ENCODE results near the gene SWAP70. TPM values are rescaled to one million over a fixed set of nuclear protein-coding genes. Genes with fewer than 3 reads are reported as not detected.
A peak's percentile ranks its signal among the peaks of the same experiment; 100 is the strongest.

SWAP70 gene
- total RNA-seq, 1 donor from 2014 or later: 33.7 TPM

GRCh38 chr11:9799886-9800285 is 136.0 kb downstream of the SWAP70 start:
- H3K9me3 Mint-ChIP-seq (ENCODE audit: unreplicated experiment): no peaks in the 10 kb centered on the region
- no peaks in the 10 kb centered on the region for H3K36me3 Mint-ChIP-seq (ENCODE audit: low read depth, unreplicated experiment)
- no peak overlapping the region for H3K4me3 Mint-ChIP-seq (ENCODE audit: unreplicated experiment)
- H3K27ac ChIP-seq (ENCODE audit: low read depth, low read length): no peak overlapping the region
- no peaks in the 10 kb centered on the region for H3K79me2 ChIP-seq (ENCODE audit: insufficient read depth, low read length)
- no peak overlapping the region for H3K9ac ChIP-seq (ENCODE audit: low read length)
- H3K9me3 ChIP-seq (ENCODE audit: insufficient read depth, low read depth, low read length): no peaks in the 10 kb centered on the region
- H3K4me1 ChIP-seq (ENCODE audit: insufficient read depth, low read length): peaks cover 16% of the 10 kb centered on the region
- H3K4me3 ChIP-seq (ENCODE audit: insufficient read depth, low read depth, low read length): no peak overlapping the region
- H3K27me3 ChIP-seq (ENCODE audit: insufficient read depth, low read length): no peaks in the 10 kb centered on the region
- no peaks in the 10 kb centered on the region for H3K27me3 Mint-ChIP-seq (ENCODE audit: low read depth, unreplicated experiment)
- no peaks in the 10 kb centered on the region for H3K36me3 ChIP-seq (ENCODE audit: insufficient read depth, low read length)
- H3K4me2 ChIP-seq (ENCODE audit: low read length): no peak overlapping the region
- H3K4me1 Mint-ChIP-seq (ENCODE audit: low read depth, unreplicated experiment): peaks cover 36% of the 10 kb centered on the region
- no peak for TF ChIP-seq EZH2 (IDR thresholded peaks at IDR 0.05; ENCODE audit: insufficient read depth, low read length)
- no peak for TF ChIP-seq CTCF (IDR thresholded peaks at IDR 0.05; ENCODE audit: insufficient read depth, low read depth, low read length)
- no peak overlapping the region for H3K27ac Mint-ChIP-seq (ENCODE audit: unreplicated experiment)
- H4K20me1 ChIP-seq (ENCODE audit: insufficient read depth, low read length): no peaks in the 10 kb centered on the region
- no peak for FAIRE-seq
- H2AFZ ChIP-seq (ENCODE audit: low read depth, low read length): no peak overlapping the region
- no peak for DNase-seq (ENCODE audit: low read depth)

GRCh38 chr11:9802291-9802861 is 138.5 kb downstream of the SWAP70 start:
- H3K27me3 Mint-ChIP-seq (ENCODE audit: low read depth, unreplicated experiment): no peaks in the 10 kb centered on the region
- Histone ChIP-seq H4K20me1 (ENCODE audit: insufficient read depth, low read length) (no peaks in the 10 kb centered on the region), H2AFZ (ENCODE audit: low read depth, low read length) (peak overlapping the region; percentile 44), H3K4me1 (ENCODE audit: insufficient read depth, low read length) (peaks cover 16% of the 10 kb centered on the region), H3K36me3 (ENCODE audit: insufficient read depth, low read length) (no peaks in the 10 kb centered on the region), H3K4me2 (ENCODE audit: low read length) (peak overlapping the region; percentile 24), H3K27ac (ENCODE audit: low read depth, low read length) (peak overlapping the region; percentile 66), H3K27me3 (ENCODE audit: insufficient read depth, low read length) (no peaks in the 10 kb centered on the region), H3K9me3 (ENCODE audit: insufficient read depth, low read depth, low read length) (no peaks in the 10 kb centered on the region), H3K79me2 (ENCODE audit: insufficient read depth, low read length) (no peaks in the 10 kb centered on the region), H3K9ac (ENCODE audit: low read length) (peak overlapping the region; percentile 44), H3K4me3 (ENCODE audit: insufficient read depth, low read depth, low read length) (no peak overlapping the region)
- peaks cover 34% of the 10 kb centered on the region for H3K4me1 Mint-ChIP-seq (ENCODE audit: low read depth, unreplicated experiment)
- peaks cover 6% of the 10 kb centered on the region for H3K36me3 Mint-ChIP-seq (ENCODE audit: low read depth, unreplicated experiment)
- peak overlapping the region; percentile 90 for H3K27ac Mint-ChIP-seq (ENCODE audit: unreplicated experiment)
- peak; percentile 89 for DNase-seq (ENCODE audit: low read depth)
- H3K4me3 Mint-ChIP-seq (ENCODE audit: unreplicated experiment): no peak overlapping the region
- TF ChIP-seq CTCF (IDR thresholded peaks at IDR 0.05; ENCODE audit: insufficient read depth, low read depth, low read length): no peak
- no peak for TF ChIP-seq EZH2 (IDR thresholded peaks at IDR 0.05; ENCODE audit: insufficient read depth, low read length)
- H3K9me3 Mint-ChIP-seq (ENCODE audit: unreplicated experiment): no peaks in the 10 kb centered on the region
- FAIRE-seq: peak; percentile 93

Other genes starting within 250 kb of the SWAP70 start
- 20.9 and 28.3 TPM in 2 replicates for gene ZNF143, start 203.1 kb upstream of the SWAP70 start, total RNA-seq
- gene WEE1, start 90.4 kb upstream of the SWAP70 start, total RNA-seq: 29.3 and 50.7 TPM in 2 replicates

Data from astrocyte (in vitro differentiated cells and primary cell).